ENCODE measurements around the gene CNDP1. TPM values are rescaled to one million over a fixed set of nuclear protein-coding genes. Genes with fewer than 3 reads are reported as not detected.

CNDP1 gene
- total RNA-seq, 1 experiment from 2014 or later = not detected

GRCh38 chr18:74513149-74513882 is 21.0 kb upstream of the CNDP1 start:
- intact Hi-C loops (cut with micrococcal nuclease; ENCODE audit: unreplicated experiment) = no loop called here
- no peaks in the 10 kb centered on the region for H3K27me3 Mint-ChIP-seq (ENCODE audit: unreplicated experiment)
- H3K4me1 Mint-ChIP-seq (ENCODE audit: low read depth, unreplicated experiment) = no peaks in the 10 kb centered on the region
- BruUV-seq (replicated peaks) = no TSS peak
- H3K36me3 Mint-ChIP-seq (ENCODE audit: insufficient read depth, unreplicated experiment) = peaks cover 85% of the 10 kb centered on the region
- no peak overlapping the region for H3K4me3 Mint-ChIP-seq (ENCODE audit: low read depth, unreplicated experiment)
- no peaks in the 10 kb centered on the region for H3K9me3 Mint-ChIP-seq (ENCODE audit: low read depth, unreplicated experiment)
- no peak overlapping the region for H3K27ac Mint-ChIP-seq (ENCODE audit: unreplicated experiment)
- CTCF ChIA-PET = no interaction called here
- DNase-seq = no peak
- no peak for TF ChIP-seq CTCF (IDR thresholded peaks at IDR 0.05; ENCODE audit: unreplicated experiment)

GRCh38 chr18:74513883-74514205 is 20.5 kb upstream of the CNDP1 start:
- BruUV-seq (replicated peaks) = no TSS peak
- no peak for TF ChIP-seq CTCF (IDR thresholded peaks at IDR 0.05; ENCODE audit: unreplicated experiment)
- no peak overlapping the region for H3K27ac Mint-ChIP-seq (ENCODE audit: unreplicated experiment)
- no peaks in the 10 kb centered on the region for H3K4me1 Mint-ChIP-seq (ENCODE audit: low read depth, unreplicated experiment)
- intact Hi-C loops (cut with micrococcal nuclease; ENCODE audit: unreplicated experiment) = no loop called here
- no peaks in the 10 kb centered on the region for H3K9me3 Mint-ChIP-seq (ENCODE audit: low read depth, unreplicated experiment)
- CTCF ChIA-PET = no interaction called here
- H3K4me3 Mint-ChIP-seq (ENCODE audit: low read depth, unreplicated experiment) = no peak overlapping the region
- DNase-seq = no peak
- H3K36me3 Mint-ChIP-seq (ENCODE audit: insufficient read depth, unreplicated experiment) = peaks cover 85% of the 10 kb centered on the region
- H3K27me3 Mint-ChIP-seq (ENCODE audit: unreplicated experiment) = no peaks in the 10 kb centered on the region

- CTCF ChIA-PET = no interaction called here
- no peak for TF ChIP-seq CTCF (IDR thresholded peaks at IDR 0.05; ENCODE audit: unreplicated experiment)
- H3K36me3 Mint-ChIP-seq (ENCODE audit: insufficient read depth, unreplicated experiment) = peaks cover 82% of the 10 kb centered on the region
- no peaks in the 10 kb centered on the region for H3K9me3 Mint-ChIP-seq (ENCODE audit: low read depth, unreplicated experiment)
- no peak for DNase-seq
- H3K4me1 Mint-ChIP-seq (ENCODE audit: low read depth, unreplicated experiment) = no peaks in the 10 kb centered on the region
- no TSS peak for BruUV-seq (replicated peaks)
- no peaks in the 10 kb centered on the region for H3K27me3 Mint-ChIP-seq (ENCODE audit: unreplicated experiment)
- intact Hi-C loops (cut with micrococcal nuclease; ENCODE audit: unreplicated experiment) = no loop called here
- no peak overlapping the region for H3K4me3 Mint-ChIP-seq (ENCODE audit: low read depth, unreplicated experiment)
- no peak overlapping the region for H3K27ac Mint-ChIP-seq (ENCODE audit: unreplicated experiment)
These were observed 19.3 kb upstream of the CNDP1 start for GRCh38 chr18:74514860-74515495.

- no peak for TF ChIP-seq CTCF (IDR thresholded peaks at IDR 0.05; ENCODE audit: unreplicated experiment)
- no peaks in the 10 kb centered on the region for H3K27me3 Mint-ChIP-seq (ENCODE audit: unreplicated experiment)
- CTCF ChIA-PET = no interaction called here
- intact Hi-C loops (cut with micrococcal nuclease; ENCODE audit: unreplicated experiment) = no loop called here
- no peak overlapping the region for H3K4me3 Mint-ChIP-seq (ENCODE audit: low read depth, unreplicated experiment)
- no peak overlapping the region for H3K27ac Mint-ChIP-seq (ENCODE audit: unreplicated experiment)
- H3K36me3 Mint-ChIP-seq (ENCODE audit: insufficient read depth, unreplicated experiment) = peaks cover 84% of the 10 kb centered on the region
- DNase-seq = no peak
- BruUV-seq (replicated peaks) = no TSS peak
- no peaks in the 10 kb centered on the region for H3K4me1 Mint-ChIP-seq (ENCODE audit: low read depth, unreplicated experiment)
- H3K9me3 Mint-ChIP-seq (ENCODE audit: low read depth, unreplicated experiment) = no peaks in the 10 kb centered on the region
These were observed 18.6 kb upstream of the CNDP1 start for GRCh38 chr18:74515620-74516231.
